Activated CD8-positive, alpha-beta T cell treated with anti-CD3 and anti-CD28 coated beads, Interleukin-2, amount 10 ng/mL, durations not matched to agents 7 days and 5 days (primary cell): ENCODE results near the gene CCDC116. TPM values are rescaled to one million over a fixed set of nuclear protein-coding genes. Genes with fewer than 3 reads are reported as not detected.

Experiments
- ATAC-seq: fragments of 150-1000 bp; cut with Tn5 transposase; one replicate; pipeline ENCODE4 v1.10.0; 2021; ENCODE audit warnings: moderate library complexity
- CTCF ChIA-PET: fragments of 350-600 bp; sonication (Branson Sonifier 250); formaldehyde crosslinking; loops from one replicate; lab custom pipeline; 2021; ENCODE audit warnings: antibody characterized with exemption; lab: Charles Lee
- POLR2A ChIA-PET: fragments of 350-600 bp; sonication (Branson Sonifier 250); formaldehyde crosslinking; loops from one replicate; lab custom pipeline; 2021; ENCODE audit warnings: antibody characterized with exemption; lab: Charles Lee
- DNase-seq: peaks from one replicate; pipeline ENCODE4 v3.0.0-alpha.2; 2020
- H3K27ac Mint-ChIP-seq: one replicate; pipeline ENCODE4 v1.8.0; 2021; ENCODE audit warnings: mild to moderate bottlenecking, mixed read lengths
- H3K27me3 Mint-ChIP-seq: one replicate; pipeline ENCODE4 v1.8.0; 2021; ENCODE audit warnings: low read depth, mixed read lengths
- H3K36me3 Mint-ChIP-seq: one replicate; pipeline ENCODE4 v1.8.0; 2021; ENCODE audit warnings: low read depth, mixed read lengths
- H3K4me1 Mint-ChIP-seq: one replicate; pipeline ENCODE4 v1.8.0; 2021; ENCODE audit warnings: low read depth, mixed read lengths
- H3K4me3 Mint-ChIP-seq: one replicate; pipeline ENCODE4 v1.8.0; 2021; ENCODE audit warnings: mild to moderate bottlenecking, mixed read lengths
- H3K9me3 Mint-ChIP-seq: one replicate; pipeline ENCODE4 v1.8.0; 2022; ENCODE audit warnings: mixed read lengths; ENCODE audit not compliant: insufficient read depth
- total RNA-seq, 2 experiments: library from RNA; stranded (reverse); gene quantifications; one replicate each; pipeline ENCODE4 v1.2.3, GENCODE V29; 2021

CCDC116 gene
- total RNA-seq, result 1 to 10 TPM in 1 of 2 experiments, under 1 TPM in 1; 0.66 to 1.6 TPM

GRCh38 chr22:21632237-21632895 is at the start of gene CCDC116:
Gene CCDC116 (plus strand): TSS chr22:21632760. CDS start chr22:21633182, 422 bp downstream.
- ChIA-PET CTCF (interaction anchor here (13.1 kb wide), 1 partner anchor 12 kb away, joined by 304 read pairs; the partner anchor contains the start of gene SDF2L1), POLR2A (interaction anchor here (0.8 to 1.9 kb wide), 3 partner anchors 10 to 61 kb away, joined by 3 to 13 read pairs (median 4); partner anchors contain the start of gene SDF2L1)
- Mint-ChIP-seq H3K27ac (no peak within 1 kb of the TSS), H3K9me3 (no peaks in the 10 kb centered on the region), H3K4me3 (no peak within 1 kb of the TSS), H3K27me3 (no peaks in the 10 kb centered on the region), H3K4me1 (peaks cover 33% of the 10 kb centered on the region), H3K36me3 (peaks cover 13% of the 10 kb centered on the region)
- ATAC-seq (peak; percentile 31), DNase-seq (peak; percentile 74)

GRCh38 chr22:21582801-21583740 is 49.5 kb upstream of the CCDC116 start:
- no peak overlapping the region for H3K4me3 Mint-ChIP-seq
- DNase-seq (no peak), ATAC-seq (no peak)
- ChIA-PET CTCF (no interaction called here), POLR2A (interaction anchor here (1.1 kb wide), 1 partner anchor 9 kb away, joined by 4 read pairs; no protein-coding TSS in a partner anchor)
- H3K4me1 Mint-ChIP-seq, result peaks cover 23% of the 10 kb centered on the region
- H3K27ac Mint-ChIP-seq, result peak overlapping the region; percentile 31
- no peaks in the 10 kb centered on the region for H3K9me3 Mint-ChIP-seq
- H3K36me3 Mint-ChIP-seq, result peaks cover 11% of the 10 kb centered on the region
- H3K27me3 Mint-ChIP-seq, result no peaks in the 10 kb centered on the region

GRCh38 chr22:21585389-21585788 is 47.2 kb upstream of the CCDC116 start:
- no peak overlapping the region for H3K27ac Mint-ChIP-seq
- no peaks in the 10 kb centered on the region for H3K27me3 Mint-ChIP-seq
- CTCF ChIA-PET, result interaction anchor here (0.8 kb wide), 1 partner anchor 14 kb away, joined by 3 read pairs; no protein-coding TSS in a partner anchor
- ATAC-seq (no peak), DNase-seq (no peak)
- peaks cover 15% of the 10 kb centered on the region for H3K36me3 Mint-ChIP-seq
- POLR2A ChIA-PET, result interaction anchor here (0.6 kb wide), 1 partner anchor 20 kb away, joined by 3 read pairs; no protein-coding TSS in a partner anchor
- H3K9me3 Mint-ChIP-seq, result no peaks in the 10 kb centered on the region
- H3K4me3 Mint-ChIP-seq, result no peak overlapping the region
- H3K4me1 Mint-ChIP-seq, result peaks cover 27% of the 10 kb centered on the region

- peaks cover 35% of the 10 kb centered on the region for H3K4me1 Mint-ChIP-seq
- ChIA-PET CTCF (interaction anchor here (0.6 to 1.4 kb wide), 7 partner anchors 17 to 58 kb away, joined by 3 to 8 read pairs (median 3); partner anchors contain the start of genes SDF2L1 and YDJC), POLR2A (interaction anchor here (1.2 to 1.4 kb wide), 3 partner anchors 11 to 19 kb away, joined by 3 read pairs; no protein-coding TSS in a partner anchor)
- ATAC-seq, result peak; percentile 84
- H3K27ac Mint-ChIP-seq, result peak overlapping the region; percentile 79
- no peaks in the 10 kb centered on the region for H3K27me3 Mint-ChIP-seq
- DNase-seq, result peak; percentile 40
- no peak overlapping the region for H3K4me3 Mint-ChIP-seq
- H3K9me3 Mint-ChIP-seq, result no peaks in the 10 kb centered on the region
- peaks cover 24% of the 10 kb centered on the region for H3K36me3 Mint-ChIP-seq
Observed at GRCh38 chr22:21587803-21588611, 44.6 kb upstream of the CCDC116 start.

- Mint-ChIP-seq H3K9me3 (no peaks in the 10 kb centered on the region), H3K4me3 (no peak overlapping the region), H3K27me3 (no peaks in the 10 kb centered on the region), H3K36me3 (peaks cover 35% of the 10 kb centered on the region), H3K4me1 (peaks cover 34% of the 10 kb centered on the region), H3K27ac (peak overlapping the region; percentile 41)
- ATAC-seq (no peak), DNase-seq (no peak)
- CTCF ChIA-PET, result no interaction called here
- POLR2A ChIA-PET, result no interaction called here
Observed at GRCh38 chr22:21589396-21589795, 43.2 kb upstream of the CCDC116 start.

- Mint-ChIP-seq H3K4me1 (peaks cover 28% of the 10 kb centered on the region), H3K27ac (peak overlapping the region; percentile 22), H3K9me3 (no peaks in the 10 kb centered on the region), H3K27me3 (no peaks in the 10 kb centered on the region), H3K4me3 (no peak overlapping the region), H3K36me3 (peaks cover 44% of the 10 kb centered on the region)
- ChIA-PET POLR2A (no interaction called here), CTCF (no interaction called here)
- ATAC-seq, result no peak
- no peak for DNase-seq
Observed at GRCh38 chr22:21590809-21591641, 41.5 kb upstream of the CCDC116 start.

- Mint-ChIP-seq H3K9me3 (no peaks in the 10 kb centered on the region), H3K4me3 (no peak overlapping the region), H3K36me3 (peaks cover 48% of the 10 kb centered on the region), H3K27ac (peak overlapping the region; percentile 22), H3K27me3 (no peaks in the 10 kb centered on the region), H3K4me1 (peaks cover 28% of the 10 kb centered on the region)
- POLR2A ChIA-PET, result interaction anchor here (1.1 kb wide), 1 partner anchor 9 kb away, joined by 4 read pairs; no protein-coding TSS in a partner anchor
- ATAC-seq (no peak), DNase-seq (no peak)
- CTCF ChIA-PET, result no interaction called here
Observed at GRCh38 chr22:21591695-21592094, 40.9 kb upstream of the CCDC116 start.

GRCh38 chr22:21592422-21592821 is 40.1 kb upstream of the CCDC116 start:
- Mint-ChIP-seq H3K9me3 (no peaks in the 10 kb centered on the region), H3K4me1 (peaks cover 26% of the 10 kb centered on the region)

GRCh38 chr22:21593406-21594232 is 38.9 kb upstream of the CCDC116 start:
- DNase-seq (no peak), ATAC-seq (no peak)
- ChIA-PET CTCF (interaction anchor here (1.2 to 1.3 kb wide), 2 partner anchors 25 to 49 kb away, joined by 3 to 5 read pairs; partner anchors contain the start of gene SDF2L1), POLR2A (no interaction called here)
- H3K9me3 Mint-ChIP-seq, result no peaks in the 10 kb centered on the region
- peaks cover 21% of the 10 kb centered on the region for H3K4me1 Mint-ChIP-seq
- H3K36me3 Mint-ChIP-seq, result peaks cover 51% of the 10 kb centered on the region
- no peak overlapping the region for H3K4me3 Mint-ChIP-seq
- peak overlapping the region; percentile 2 for H3K27ac Mint-ChIP-seq
- no peaks in the 10 kb centered on the region for H3K27me3 Mint-ChIP-seq

More at GRCh38 chr22:21592422-21592821, 40.1 kb upstream of the CCDC116 start:
- no peak for ATAC-seq
- CTCF ChIA-PET, result no interaction called here
- Mint-ChIP-seq H3K36me3 (peaks cover 49% of the 10 kb centered on the region), H3K27ac (no peak overlapping the region), H3K4me3 (no peak overlapping the region), H3K27me3 (no peaks in the 10 kb centered on the region)
- no peak for DNase-seq
- POLR2A ChIA-PET, result interaction anchor here (1.1 kb wide), 1 partner anchor 10 kb away, joined by 4 read pairs; no protein-coding TSS in a partner anchor
